ENCODE measurements around the gene MAEA.

The MAEA gene

DNA sequence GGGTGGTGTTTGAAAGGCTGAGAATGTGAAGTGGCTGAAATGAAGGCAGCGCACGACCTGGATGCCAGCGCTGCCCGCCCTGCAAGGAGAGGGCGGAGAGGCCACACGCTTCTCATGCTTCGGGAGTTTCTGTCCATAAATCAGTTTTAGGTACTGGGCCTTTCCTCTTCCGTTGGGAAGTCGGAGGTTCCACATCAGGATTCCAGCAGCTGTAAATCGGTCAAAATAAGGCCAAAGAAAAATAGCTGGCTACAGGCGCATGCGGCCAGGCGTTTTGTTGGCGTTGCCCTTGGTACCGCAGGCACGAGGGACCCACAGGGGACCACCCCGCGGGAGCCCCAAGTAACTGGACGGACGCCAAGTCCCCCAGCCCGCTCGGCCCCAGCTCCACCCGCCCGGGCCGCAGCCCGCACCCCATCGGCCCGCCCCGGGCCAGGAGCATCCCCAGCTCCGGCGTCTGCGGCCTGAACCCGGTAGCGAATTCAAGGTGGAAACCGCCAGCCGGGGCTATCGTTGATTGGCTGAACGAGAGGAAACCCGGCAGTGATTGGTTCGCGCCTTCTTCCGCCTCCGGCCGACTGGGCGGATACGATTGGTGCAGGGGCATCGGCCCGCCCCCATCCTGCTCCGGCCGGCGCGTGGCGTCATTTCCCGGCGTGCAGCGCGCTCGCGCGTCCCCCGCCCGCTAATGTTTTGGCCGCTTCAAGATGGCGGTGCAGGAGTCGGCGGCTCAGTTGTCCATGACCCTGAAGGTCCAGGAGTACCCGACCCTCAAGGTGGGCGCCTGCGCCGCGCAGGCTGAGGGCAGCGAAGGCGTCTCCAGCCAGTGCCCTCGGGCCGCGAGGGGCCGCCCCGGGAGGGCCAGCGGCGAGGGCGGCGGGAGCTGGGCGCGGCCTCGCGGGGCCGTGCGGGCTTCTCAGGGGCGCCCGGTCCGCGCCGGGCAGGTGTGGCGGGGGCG, at the start of gene MAEA:
Gene MAEA, plus strand, starts transcription at position 685 of the 958 bp plus-strand sequence. Its CDS starts 23 bp downstream, at position 708.
- TF ChIP-seq, protein P1, sequence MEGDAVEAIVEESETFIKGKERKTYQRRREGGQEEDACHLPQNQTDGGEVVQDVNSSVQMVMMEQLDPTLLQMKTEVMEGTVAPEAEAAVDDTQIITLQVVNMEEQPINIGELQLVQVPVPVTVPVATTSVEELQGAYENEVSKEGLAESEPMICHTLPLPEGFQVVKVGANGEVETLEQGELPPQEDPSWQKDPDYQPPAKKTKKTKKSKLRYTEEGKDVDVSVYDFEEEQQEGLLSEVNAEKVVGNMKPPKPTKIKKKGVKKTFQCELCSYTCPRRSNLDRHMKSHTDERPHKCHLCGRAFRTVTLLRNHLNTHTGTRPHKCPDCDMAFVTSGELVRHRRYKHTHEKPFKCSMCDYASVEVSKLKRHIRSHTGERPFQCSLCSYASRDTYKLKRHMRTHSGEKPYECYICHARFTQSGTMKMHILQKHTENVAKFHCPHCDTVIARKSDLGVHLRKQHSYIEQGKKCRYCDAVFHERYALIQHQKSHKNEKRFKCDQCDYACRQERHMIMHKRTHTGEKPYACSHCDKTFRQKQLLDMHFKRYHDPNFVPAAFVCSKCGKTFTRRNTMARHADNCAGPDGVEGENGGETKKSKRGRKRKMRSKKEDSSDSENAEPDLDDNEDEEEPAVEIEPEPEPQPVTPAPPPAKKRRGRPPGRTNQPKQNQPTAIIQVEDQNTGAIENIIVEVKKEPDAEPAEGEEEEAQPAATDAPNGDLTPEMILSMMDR (IDR thresholded peaks at IDR 0.05): no peak

DNA sequence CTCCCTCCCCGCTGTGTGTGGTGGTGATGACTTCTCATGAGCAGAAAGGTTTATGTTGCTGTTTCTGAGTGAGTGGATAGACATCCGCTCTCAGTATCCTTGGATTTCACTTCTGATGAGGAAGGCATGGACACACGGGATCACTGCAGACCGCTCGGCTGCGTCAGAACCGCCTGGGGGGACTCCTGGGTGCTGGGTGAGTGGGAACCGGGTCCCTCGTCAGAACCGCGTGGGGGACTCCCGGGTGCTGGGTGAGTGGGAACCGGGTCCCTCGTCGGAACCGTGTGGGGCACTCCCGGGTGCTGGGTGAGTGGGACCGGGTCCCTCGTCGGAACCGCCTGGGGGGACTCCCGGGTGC, 49.8 kb upstream of the MAEA start:
- TF ChIP-seq, protein P1 (IDR thresholded peaks at IDR 0.05): no peak

DNA sequence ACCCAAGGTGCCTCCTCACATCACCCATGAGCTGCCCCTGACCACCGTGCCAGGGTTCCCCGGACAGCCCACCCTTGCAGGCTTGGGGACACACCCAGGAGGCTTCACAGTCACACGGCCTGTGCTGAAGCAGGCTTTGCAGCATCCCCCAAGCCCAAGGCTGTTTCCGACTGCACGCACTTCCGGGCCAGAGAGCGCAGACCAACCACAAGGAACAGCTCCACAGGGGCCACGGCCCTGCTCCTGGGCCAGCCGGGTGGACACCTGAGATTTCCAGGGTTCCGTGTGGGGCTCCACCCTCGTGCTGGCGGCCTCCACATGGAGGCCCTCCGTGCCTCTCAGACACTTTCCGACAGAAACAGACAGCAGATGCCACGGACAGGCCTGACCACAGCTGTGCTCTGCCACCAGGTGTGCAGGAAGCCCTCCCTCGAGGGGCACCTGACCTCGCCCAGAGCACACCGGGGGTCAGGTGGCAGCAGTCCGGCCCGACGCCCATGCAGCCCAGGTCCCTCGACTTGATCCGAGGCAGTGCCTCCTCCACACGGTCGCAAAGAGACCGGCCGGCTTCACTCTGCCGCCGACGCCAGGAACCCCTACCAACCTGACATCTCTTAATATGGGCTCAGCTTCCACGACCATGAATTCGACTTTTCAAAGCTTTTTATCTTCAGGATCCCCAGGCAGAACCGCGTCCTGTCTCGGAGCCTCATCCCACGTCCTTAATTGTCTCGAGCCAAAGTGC, 48.8 kb upstream of the MAEA start:
- TF ChIP-seq, protein P1 (IDR thresholded peaks at IDR 0.05): no peak

DNA sequence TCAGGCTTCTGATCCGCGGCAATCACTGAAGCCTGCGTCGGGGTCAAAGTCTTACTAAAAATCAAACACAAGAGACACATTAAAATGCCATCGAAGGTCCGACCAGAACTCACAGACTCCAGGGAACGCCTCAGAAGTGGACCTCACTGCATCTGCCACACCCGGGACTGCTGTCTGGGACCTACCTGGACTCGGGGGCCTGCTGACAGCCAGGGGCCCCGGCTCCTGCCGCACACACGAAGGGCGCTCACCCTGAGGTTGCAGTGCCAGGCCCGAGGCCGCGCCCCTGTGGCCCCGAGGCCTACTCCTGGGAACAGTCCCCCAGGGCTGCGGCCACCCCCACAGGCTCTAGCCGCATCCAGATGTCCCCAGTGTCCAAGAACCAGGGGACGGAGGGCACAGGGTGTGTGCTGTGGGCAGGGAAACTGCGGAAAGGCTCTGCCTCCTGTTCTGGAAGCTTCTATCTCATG, 48.2 kb upstream of the MAEA start:
- TF ChIP-seq, protein P1 (IDR thresholded peaks at IDR 0.05): no peak

DNA sequence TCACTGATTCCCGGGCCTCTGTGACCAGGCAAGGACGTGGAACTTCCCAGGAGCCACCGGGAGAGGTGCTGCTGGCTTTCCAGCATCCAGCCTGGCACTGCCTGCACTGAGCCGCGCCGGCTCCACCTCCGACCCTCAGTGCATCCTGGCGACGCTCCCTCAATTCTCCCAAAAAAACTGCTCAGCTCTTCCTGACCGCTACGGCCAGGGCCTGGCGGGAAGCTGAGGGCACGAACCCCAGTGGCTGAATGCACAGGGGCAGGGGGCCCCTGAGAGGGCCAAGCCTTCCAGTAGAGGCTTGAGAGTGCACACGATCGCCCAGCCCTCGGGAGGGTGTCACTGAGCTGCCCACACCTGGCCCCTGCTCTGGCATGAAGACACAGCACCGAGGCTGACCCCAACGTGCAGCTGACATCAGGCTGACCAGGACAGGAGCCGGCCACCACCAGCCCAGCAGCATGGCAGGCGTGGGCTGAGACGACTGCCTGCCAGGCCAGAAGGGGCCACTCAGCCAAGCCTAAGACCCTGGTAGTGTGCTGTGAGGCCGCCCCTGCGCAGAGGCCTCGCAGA, 47.7 kb upstream of the MAEA start:
- TF ChIP-seq, protein P1 (IDR thresholded peaks at IDR 0.05): no peak

DNA sequence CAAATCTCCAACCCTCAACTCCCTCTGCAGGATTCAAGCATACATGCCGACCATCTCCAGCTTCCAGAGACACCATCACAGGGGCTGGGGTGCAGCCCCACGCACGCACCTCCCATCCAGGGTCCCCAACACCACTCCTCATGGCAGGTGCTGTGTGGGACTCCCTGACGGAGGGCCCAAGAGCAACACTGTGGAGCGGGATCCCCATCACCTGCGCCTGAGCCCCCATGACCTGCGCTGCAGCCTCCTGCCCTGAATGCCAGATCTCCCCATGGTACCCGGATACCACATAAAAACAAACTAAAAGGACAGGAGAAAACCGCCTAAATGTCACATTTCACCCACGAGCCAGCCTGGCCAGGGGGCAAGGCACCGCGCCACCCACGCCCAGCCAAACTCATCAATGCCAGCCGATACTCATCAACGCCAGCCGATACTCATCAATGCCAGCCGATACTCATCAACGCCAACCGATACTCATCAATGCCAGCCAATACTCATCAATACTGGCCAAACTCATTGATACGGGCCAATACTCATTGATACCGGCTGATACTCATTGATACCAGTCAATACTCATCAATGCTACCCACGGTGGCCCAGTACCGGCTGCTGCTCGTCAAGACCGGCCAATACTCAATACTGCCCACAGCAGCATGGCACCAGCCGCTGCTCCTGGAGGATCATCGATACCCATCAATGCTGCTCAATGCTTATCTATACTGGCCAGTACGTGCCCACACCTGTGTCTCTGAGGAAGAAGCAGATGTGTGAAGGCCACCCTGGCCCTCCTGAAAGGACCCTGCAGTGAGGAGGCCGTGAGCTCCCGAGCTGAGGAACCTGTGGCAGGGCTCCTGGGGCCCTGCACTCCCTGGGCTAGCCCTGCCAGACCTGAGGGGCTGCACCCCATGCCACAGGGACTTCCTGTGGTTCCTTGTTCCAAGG, 46.9 kb upstream of the MAEA start:
- TF ChIP-seq, protein P1 (IDR thresholded peaks at IDR 0.05): no peak
